Neural cell (in vitro differentiated cells): ENCODE results near the gene NAALAD2. TPM values are rescaled to one million over a fixed set of nuclear protein-coding genes. Genes with fewer than 3 reads are reported as not detected.

Experiments
- H2AFZ ChIP-seq: fragments of 200-600, 300-800 bp; sonication (generic), shearing (Covaris generic); 2 replicates; pipeline ENCODE4 v1.6.0; 2014; ENCODE audit warnings: low read depth, mild to moderate bottlenecking, antibody characterized with exemption, low read length, moderate library complexity
- H3F3A ChIP-seq: fragments of 200-600 bp; shearing (Covaris generic); 2 replicates; pipeline ENCODE4 v1.6.1; 2016; ENCODE audit warnings: mild to moderate bottlenecking, moderate library complexity, mixed read lengths, antibody characterized with exemption, low read length; ENCODE audit not compliant: insufficient read depth, poor library complexity, severe bottlenecking
- H3K27ac ChIP-seq: fragments of 200-600, 300-800 bp; sonication (generic), shearing (Covaris generic); 2 replicates; pipeline ENCODE4 v1.5.1; 2014; ENCODE audit warnings: mild to moderate bottlenecking, low read length, moderate library complexity
- H3K27me3 ChIP-seq: fragments of 300-800, 200-600 bp; sonication (generic), shearing (Covaris generic); 2 replicates; pipeline ENCODE4 v1.6.0; 2014; ENCODE audit warnings: mild to moderate bottlenecking, low read depth, low read length, moderate library complexity; ENCODE audit not compliant: insufficient read depth
- H3K36me3 ChIP-seq: fragments of 300-800, 200-600 bp; sonication (generic), shearing (Covaris generic); 2 replicates; pipeline ENCODE4 v1.5.1; 2014; ENCODE audit warnings: mild to moderate bottlenecking, antibody characterized with exemption, low read length, moderate library complexity; ENCODE audit not compliant: insufficient read depth
- H3K4me2 ChIP-seq: fragments of 300-800, 200-600 bp; sonication (generic), shearing (Covaris generic); 2 replicates; pipeline ENCODE4 v1.6.0; 2014; ENCODE audit warnings: mild to moderate bottlenecking, low read length
- H3K4me3 ChIP-seq: fragments of 300-800, 200-600 bp; sonication (generic), shearing (Covaris generic); 2 replicates; pipeline ENCODE4 v1.5.1; 2014; ENCODE audit warnings: mild to moderate bottlenecking, low read length, moderate library complexity
- H3K79me2 ChIP-seq: fragments of 200-600 bp; shearing (Covaris generic); replicated peaks from 2 replicates; pipeline ENCODE4 v1.6.0; 2014; ENCODE audit warnings: mild to moderate bottlenecking, low read length, moderate library complexity; ENCODE audit not compliant: insufficient read depth
- H3K9ac ChIP-seq: fragments of 300-800, 200-600 bp; sonication (generic), shearing (Covaris generic); 2 replicates; pipeline ENCODE4 v1.6.1; 2016; ENCODE audit warnings: mild to moderate bottlenecking, low read length, mixed read lengths
- H3K9me2 ChIP-seq: fragments of 200-600 bp; shearing (Covaris generic); 2 replicates; pipeline ENCODE4 v1.6.1; 2016; ENCODE audit warnings: mild to moderate bottlenecking, low read length, mixed read lengths; ENCODE audit not compliant: insufficient read depth
- H3K9me3 ChIP-seq: fragments of 200-600, 300-800 bp; sonication (generic), shearing (Covaris generic); 2 replicates; pipeline ENCODE4 v1.6.1; 2016; ENCODE audit warnings: mild to moderate bottlenecking, mixed run types, low read length, moderate library complexity, mixed read lengths
- H4K20me1 ChIP-seq: fragments of 200-600 bp; shearing (Covaris generic); 2 replicates; pipeline ENCODE4 v1.6.1; 2016; ENCODE audit warnings: mild to moderate bottlenecking, mixed run types; ENCODE audit not compliant: insufficient read depth
- EP300 ChIP-seq: fragments of 450-650 bp; conservative IDR thresholded peaks from 2 replicates; pipeline ENCODE4 v1.6.1; 2014; ENCODE audit warnings: antibody characterized with exemption, mild to moderate bottlenecking, moderate library complexity; ENCODE audit not compliant: poor library complexity, severe bottlenecking
- EZH2 ChIP-seq: fragments of 200-600, 300-800 bp; shearing (Covaris generic), sonication (generic); IDR thresholded peaks from 2 replicates; pipeline ENCODE4 v1.6.1; 2014; ENCODE audit warnings: antibody characterized with exemption, low read length, borderline replicate concordance, mild to moderate bottlenecking; ENCODE audit not compliant: insufficient read depth, poor library complexity, severe bottlenecking
- MXI1 ChIP-seq: fragments of 450-650 bp; conservative IDR thresholded peaks from 2 replicates; pipeline ENCODE4 v1.6.1; 2014; ENCODE audit warnings: antibody characterized with exemption, mild to moderate bottlenecking; ENCODE audit not compliant: poor library complexity, severe bottlenecking
- POLR2AphosphoS5 ChIP-seq: IDR thresholded peaks from 2 replicates; pipeline ENCODE4 v1.6.1; 2012
- RAD21 ChIP-seq: fragments of 450-650 bp; conservative IDR thresholded peaks from 2 replicates; pipeline ENCODE4 v1.6.1; 2014; ENCODE audit warnings: antibody characterized with exemption, mild to moderate bottlenecking, moderate library complexity
- REST ChIP-seq: IDR thresholded peaks from 2 replicates; pipeline ENCODE4 v1.6.1; 2012; ENCODE audit warnings: borderline replicate concordance
- SMC3 ChIP-seq: fragments of 450-650 bp; conservative IDR thresholded peaks from 2 replicates; pipeline ENCODE4 v1.6.1; 2014; ENCODE audit warnings: antibody characterized with exemption, mild to moderate bottlenecking, moderate library complexity; ENCODE audit not compliant: poor library complexity
- TAF1 ChIP-seq: IDR thresholded peaks from 2 replicates; pipeline ENCODE4 v1.6.1; 2012; ENCODE audit warnings: low read depth
- polyA plus RNA-seq: library from polyadenylated mRNA; depleted of rRNA; stranded (reverse); fragments of >200 nt; gene quantifications from 2 replicates; pipeline ENCODE4 v1.2.3, GENCODE V29; 2014
- TF ChIP-seq, protein P1 (sequence below): fragments of 450-650 bp; IDR thresholded peaks from 2 replicates; pipeline ENCODE4 v1.5.1; 2014; ENCODE audit warnings: antibody characterized with exemption, mild to moderate bottlenecking, moderate library complexity; ENCODE audit not compliant: poor library complexity, severe bottlenecking

NAALAD2 gene
- polyA plus RNA-seq, 1 donor from 2014 or later: 19.4 TPM

DNA sequence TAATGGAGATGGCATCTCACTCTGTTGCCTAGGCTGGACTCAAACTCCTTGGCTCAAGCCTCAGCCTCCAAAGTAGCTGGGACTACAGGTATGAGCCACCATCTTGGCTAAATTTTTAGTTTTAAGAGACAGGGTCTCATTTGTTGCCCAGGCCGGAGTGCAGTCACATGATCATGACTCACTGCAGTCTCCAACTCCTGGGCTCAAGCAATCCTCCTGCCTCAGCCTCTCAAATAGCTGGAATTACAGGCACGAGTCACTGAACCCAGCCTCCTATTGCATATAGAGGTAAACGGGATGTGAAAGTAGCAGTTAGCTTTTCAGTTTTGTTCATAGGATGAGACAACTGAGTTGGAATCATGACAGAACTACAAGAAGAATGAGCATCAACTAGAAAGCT, 9.5 kb upstream of the NAALAD2 start:
- Histone ChIP-seq H3K9me2 (no peaks in the 10 kb centered on the region), H3K27me3 (no peaks in the 10 kb centered on the region), H3K9me3 (no peaks in the 10 kb centered on the region), H2AFZ (no peak overlapping the region), H3K27ac (no peak overlapping the region), H3K79me2 (no peaks in the 10 kb centered on the region), H4K20me1 (no peaks in the 10 kb centered on the region), H3K9ac (no peak overlapping the region), H3K4me2 (no peak overlapping the region), H3K4me3 (no peak overlapping the region), H3K36me3 (no peaks in the 10 kb centered on the region), H3F3A (no peaks in the 10 kb centered on the region)
- TF ChIP-seq, protein P1, sequence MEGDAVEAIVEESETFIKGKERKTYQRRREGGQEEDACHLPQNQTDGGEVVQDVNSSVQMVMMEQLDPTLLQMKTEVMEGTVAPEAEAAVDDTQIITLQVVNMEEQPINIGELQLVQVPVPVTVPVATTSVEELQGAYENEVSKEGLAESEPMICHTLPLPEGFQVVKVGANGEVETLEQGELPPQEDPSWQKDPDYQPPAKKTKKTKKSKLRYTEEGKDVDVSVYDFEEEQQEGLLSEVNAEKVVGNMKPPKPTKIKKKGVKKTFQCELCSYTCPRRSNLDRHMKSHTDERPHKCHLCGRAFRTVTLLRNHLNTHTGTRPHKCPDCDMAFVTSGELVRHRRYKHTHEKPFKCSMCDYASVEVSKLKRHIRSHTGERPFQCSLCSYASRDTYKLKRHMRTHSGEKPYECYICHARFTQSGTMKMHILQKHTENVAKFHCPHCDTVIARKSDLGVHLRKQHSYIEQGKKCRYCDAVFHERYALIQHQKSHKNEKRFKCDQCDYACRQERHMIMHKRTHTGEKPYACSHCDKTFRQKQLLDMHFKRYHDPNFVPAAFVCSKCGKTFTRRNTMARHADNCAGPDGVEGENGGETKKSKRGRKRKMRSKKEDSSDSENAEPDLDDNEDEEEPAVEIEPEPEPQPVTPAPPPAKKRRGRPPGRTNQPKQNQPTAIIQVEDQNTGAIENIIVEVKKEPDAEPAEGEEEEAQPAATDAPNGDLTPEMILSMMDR: no peak
- TF ChIP-seq EP300 (no peak), TAF1 (no peak), RAD21 (no peak), POLR2AphosphoS5 (no peak), MXI1 (no peak), REST (no peak), SMC3 (no peak), EZH2 (no peak)

DNA sequence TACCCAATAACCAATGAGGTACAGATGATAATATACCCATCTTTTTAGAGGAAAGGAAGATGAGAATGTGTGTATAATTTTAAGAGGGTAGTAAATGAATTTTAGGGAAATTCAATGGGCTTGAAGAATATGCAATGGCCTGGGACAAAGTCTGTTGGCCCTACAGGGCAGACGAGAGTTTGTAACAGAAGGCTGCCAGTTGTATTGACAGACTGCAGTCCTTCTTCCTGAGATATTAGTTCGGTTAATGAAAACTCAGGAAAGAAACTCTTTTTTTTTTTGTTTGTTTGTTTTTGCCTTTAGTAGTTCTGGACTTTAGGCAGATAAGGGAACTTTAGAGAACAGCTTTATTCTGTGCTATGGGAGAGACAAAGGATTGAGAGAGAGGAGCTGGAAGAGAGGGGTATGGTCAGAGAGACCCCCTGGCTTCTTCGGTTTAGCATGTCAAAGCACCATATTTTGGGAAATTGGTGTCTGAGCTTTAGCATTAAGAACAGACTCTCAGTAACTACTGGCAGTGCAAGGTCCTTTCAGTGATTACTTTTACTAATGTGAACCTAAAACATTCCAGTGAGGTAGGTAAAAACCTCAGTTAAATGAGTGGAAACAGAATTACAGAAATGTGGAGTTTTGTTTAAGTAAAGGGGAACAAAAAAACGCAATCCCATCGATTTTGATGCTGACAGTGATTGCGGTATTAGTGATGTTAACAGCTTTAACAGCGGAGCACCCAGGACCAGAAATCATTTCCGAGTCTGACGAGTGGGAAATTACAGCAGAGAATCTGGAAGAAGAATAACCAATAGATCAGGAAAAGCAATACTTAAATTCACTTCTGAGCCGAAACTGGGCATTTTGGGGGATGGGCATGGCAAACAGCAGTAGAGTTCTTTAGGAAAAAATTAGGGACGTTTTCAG, 644 bp upstream of the NAALAD2 start:
- Histone ChIP-seq H3K9ac (peak overlapping the region; percentile 66), H4K20me1 (no peaks in the 10 kb centered on the region), H3K27me3 (peaks cover 3% of the 10 kb centered on the region), H3K9me2 (no peaks in the 10 kb centered on the region), H3K4me3 (peak overlapping the region; percentile 75), H3K9me3 (no peaks in the 10 kb centered on the region), H2AFZ (peak overlapping the region; percentile 57), H3K27ac (peak overlapping the region; percentile 39), H3K36me3 (no peaks in the 10 kb centered on the region), H3F3A (no peaks in the 10 kb centered on the region), H3K4me2 (peak overlapping the region; percentile 72), H3K79me2 (peaks cover 11% of the 10 kb centered on the region)
- TF ChIP-seq TAF1 (no peak), POLR2AphosphoS5 (no peak), EP300 (no peak), EZH2 (no peak), SMC3 (no peak), RAD21 (no peak), REST (no peak), MXI1 (no peak)
- TF ChIP-seq, protein P1: no peak
